OCI-LY7 (cell line): ENCODE results near the gene CNNM4. TPM values are rescaled to one million over a fixed set of nuclear protein-coding genes. Genes with fewer than 3 reads are reported as not detected.

ENCODE experiments used
- BruUV-seq: library from RNA; stranded (reverse); fragments of 400-500 nt; replicated peaks from 2 replicates; lab custom pipeline; 2021; lab: Mats Ljungman, UMichigan
- CTCF ChIA-PET: fragments of 300-600 bp; sonication (Branson Sonifier 250); formaldehyde crosslinking; loops from one replicate; lab custom pipeline; 2022; ENCODE audit warnings: antibody characterized with exemption; ENCODE audit not compliant: unreplicated experiment; lab: Charles Lee
- POLR2A ChIA-PET: fragments of 300-600 bp; sonication (Branson Sonifier 250); formaldehyde crosslinking; loops from one replicate; lab custom pipeline; 2022; ENCODE audit warnings: antibody characterized with exemption; lab: Charles Lee
- DNase-seq: peaks from one replicate; pipeline ENCODE4 v3.0.0-alpha.2; 2015; ENCODE audit warnings: low spot score
- H2AFZ ChIP-seq: fragments of 200-600 bp; sonication (generic), shearing (Covaris generic); 2 replicates; pipeline ENCODE4 v1.6.1; 2014; ENCODE audit warnings: mild to moderate bottlenecking, antibody characterized with exemption, low read length, moderate library complexity
- H3K27ac ChIP-seq: fragments of 200-600 bp; sonication (generic); 2 replicates; pipeline ENCODE4 v1.5.1; 2014; ENCODE audit warnings: mixed run types, low read depth, mild to moderate bottlenecking, moderate library complexity, low read length, inconsistent platforms; ENCODE audit not compliant: poor library complexity, severe bottlenecking
- H3K36me3 ChIP-seq: fragments of 200-600 bp; sonication (generic); 2 replicates; pipeline ENCODE4 v1.6.1; 2014; ENCODE audit warnings: mild to moderate bottlenecking, antibody characterized with exemption, low read length, moderate library complexity, mixed read lengths; ENCODE audit not compliant: insufficient read depth
- H3K4me1 ChIP-seq: fragments of 200-600 bp; sonication (generic); 2 replicates; pipeline ENCODE4 v1.5.1; 2014; ENCODE audit warnings: mild to moderate bottlenecking, low read length; ENCODE audit not compliant: insufficient read depth, poor library complexity, severe bottlenecking
- H3K4me2 ChIP-seq: fragments of 200-600 bp; sonication (generic); 2 replicates; pipeline ENCODE4 v1.6.1; 2014; ENCODE audit warnings: mild to moderate bottlenecking, low read length
- H3K4me3 ChIP-seq: fragments of 200-600 bp; sonication (generic); 2 replicates; pipeline ENCODE4 v1.5.1; 2014; ENCODE audit warnings: mild to moderate bottlenecking, low read depth, low read length; ENCODE audit not compliant: poor library complexity, severe bottlenecking
- H3K79me2 ChIP-seq: fragments of 200-600 bp; sonication (generic); 2 replicates; pipeline ENCODE4 v1.6.1; 2016; ENCODE audit warnings: low read depth, mild to moderate bottlenecking, low read length, moderate library complexity, mixed read lengths; ENCODE audit not compliant: insufficient read depth
- H3K9me2 ChIP-seq: fragments of 200-600 bp; sonication (generic); 2 replicates; pipeline ENCODE4 v1.6.1; 2016; ENCODE audit warnings: mild to moderate bottlenecking, low read length, mixed read lengths; ENCODE audit not compliant: insufficient read depth
- H3K9me3 ChIP-seq: fragments of 200-600 bp; sonication (generic); 2 replicates; pipeline ENCODE4 v1.6.1; 2014; ENCODE audit warnings: mild to moderate bottlenecking, mixed run types, low read length, mixed read lengths
- H4K20me1 ChIP-seq: fragments of 200-600 bp; sonication (generic); 2 replicates; pipeline ENCODE4 v1.6.1; 2014; ENCODE audit warnings: mild to moderate bottlenecking, antibody characterized with exemption, low read length, moderate library complexity, mixed read lengths; ENCODE audit not compliant: insufficient read depth
- EZH2phosphoT487 ChIP-seq: fragments of 200-600 bp; sonication (generic); IDR thresholded peaks from 2 replicates; pipeline ENCODE4 v1.6.1; 2018; ENCODE audit warnings: low read depth, borderline replicate concordance, mild to moderate bottlenecking, mixed run types, antibody characterized with exemption, low read length, moderate library complexity, mixed read lengths
- intact Hi-C: fragments of 100-400 bp; cut with micrococcal nuclease; formaldehyde crosslinking; loops from one replicate; pipeline ENCODE4 v1.10.0; 2022; ENCODE audit not compliant: unreplicated experiment
- total RNA-seq, 2 experiments: library from RNA; depleted of rRNA in 1 of 2; stranded (reverse); fragments of >200 nt in 1 of 2; shearing (Covaris generic) in 1 of 2; gene quantifications; 2 replicates each; pipeline ENCODE4 v1.2.3, GENCODE V29; 2014 to 2022
- TF ChIP-seq, protein P1 (sequence below): fragments of 200-600 bp; sonication (generic); conservative IDR thresholded peaks from 2 replicates; pipeline ENCODE4 v1.5.1; 2014; ENCODE audit warnings: mild to moderate bottlenecking, antibody characterized with exemption, low read length, moderate library complexity, mixed read lengths

CNNM4 gene
- total RNA-seq, 2 experiments from 2014 or later = 5.1 to 6.4 TPM

DNA sequence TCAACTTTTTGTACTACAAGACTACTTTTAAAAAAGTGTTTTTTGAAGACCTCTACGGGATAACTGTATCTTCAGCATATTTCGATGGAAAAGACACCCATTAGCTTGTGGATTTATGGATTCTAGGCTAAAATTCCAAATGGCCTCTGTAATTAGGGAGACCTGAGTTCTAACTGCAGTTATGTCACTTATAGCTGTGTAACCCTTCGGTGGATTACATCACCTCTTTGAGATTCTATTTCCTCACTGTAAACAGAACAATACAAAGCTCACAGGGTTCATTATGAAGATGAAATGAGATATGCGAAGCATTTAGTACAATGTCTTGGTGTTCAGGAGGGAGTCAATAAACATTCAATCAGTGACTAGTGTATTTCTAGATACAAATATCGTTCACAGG is 45.0 kb upstream of the CNNM4 start:
- Histone ChIP-seq H3K9me2 (no peaks in the 10 kb centered on the region), H3K9me3 (no peaks in the 10 kb centered on the region), H4K20me1 (no peaks in the 10 kb centered on the region), H3K4me1 (no peaks in the 10 kb centered on the region), H2AFZ (no peak overlapping the region), H3K4me3 (no peak overlapping the region), H3K4me2 (no peak overlapping the region), H3K27ac (no peak overlapping the region), H3K79me2 (no peaks in the 10 kb centered on the region), H3K36me3 (peaks cover 31% of the 10 kb centered on the region)
- DNase-seq = no peak
- CTCF ChIA-PET = no interaction called here
- BruUV-seq = no TSS peak
- POLR2A ChIA-PET = no interaction called here
- TF ChIP-seq, protein P1, sequence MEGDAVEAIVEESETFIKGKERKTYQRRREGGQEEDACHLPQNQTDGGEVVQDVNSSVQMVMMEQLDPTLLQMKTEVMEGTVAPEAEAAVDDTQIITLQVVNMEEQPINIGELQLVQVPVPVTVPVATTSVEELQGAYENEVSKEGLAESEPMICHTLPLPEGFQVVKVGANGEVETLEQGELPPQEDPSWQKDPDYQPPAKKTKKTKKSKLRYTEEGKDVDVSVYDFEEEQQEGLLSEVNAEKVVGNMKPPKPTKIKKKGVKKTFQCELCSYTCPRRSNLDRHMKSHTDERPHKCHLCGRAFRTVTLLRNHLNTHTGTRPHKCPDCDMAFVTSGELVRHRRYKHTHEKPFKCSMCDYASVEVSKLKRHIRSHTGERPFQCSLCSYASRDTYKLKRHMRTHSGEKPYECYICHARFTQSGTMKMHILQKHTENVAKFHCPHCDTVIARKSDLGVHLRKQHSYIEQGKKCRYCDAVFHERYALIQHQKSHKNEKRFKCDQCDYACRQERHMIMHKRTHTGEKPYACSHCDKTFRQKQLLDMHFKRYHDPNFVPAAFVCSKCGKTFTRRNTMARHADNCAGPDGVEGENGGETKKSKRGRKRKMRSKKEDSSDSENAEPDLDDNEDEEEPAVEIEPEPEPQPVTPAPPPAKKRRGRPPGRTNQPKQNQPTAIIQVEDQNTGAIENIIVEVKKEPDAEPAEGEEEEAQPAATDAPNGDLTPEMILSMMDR = no peak
- no peak for TF ChIP-seq EZH2phosphoT487
- intact Hi-C loops = no loop called here

DNA sequence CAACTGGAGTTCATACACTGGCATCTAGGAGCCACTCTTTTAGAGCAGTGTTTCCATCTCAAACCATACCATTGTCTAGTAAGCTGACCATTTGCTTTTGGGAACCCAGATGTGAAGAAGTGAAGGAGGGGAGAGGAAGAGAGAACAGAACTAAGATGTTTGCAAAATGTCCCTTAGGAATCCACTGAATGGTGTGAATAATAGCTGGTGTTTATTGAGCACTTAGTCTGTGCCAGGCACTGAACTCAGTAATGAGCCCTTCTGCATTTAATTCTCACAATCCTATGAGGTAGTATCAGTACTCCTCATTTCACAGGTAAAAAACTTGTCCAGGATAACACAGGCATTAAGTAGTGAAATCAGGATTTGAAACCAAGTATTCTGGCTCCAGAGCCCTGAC is 44.3 kb upstream of the CNNM4 start:
- no TSS peak for BruUV-seq
- H3K9me3 ChIP-seq = no peaks in the 10 kb centered on the region
- peaks cover 23% of the 10 kb centered on the region for H3K36me3 ChIP-seq
- no peaks in the 10 kb centered on the region for H3K9me2 ChIP-seq
- H3K79me2 ChIP-seq = no peaks in the 10 kb centered on the region
- POLR2A ChIA-PET = no interaction called here
- no peak overlapping the region for H3K4me2 ChIP-seq
- no peak overlapping the region for H3K27ac ChIP-seq
- DNase-seq = no peak
- H2AFZ ChIP-seq = no peak overlapping the region
- H4K20me1 ChIP-seq = no peaks in the 10 kb centered on the region
- intact Hi-C loops = no loop called here
- H3K4me1 ChIP-seq = no peaks in the 10 kb centered on the region
- H3K4me3 ChIP-seq = no peak overlapping the region
- TF ChIP-seq EZH2phosphoT487 = no peak
- TF ChIP-seq, protein P1 = no peak
- CTCF ChIA-PET = no interaction called here

DNA sequence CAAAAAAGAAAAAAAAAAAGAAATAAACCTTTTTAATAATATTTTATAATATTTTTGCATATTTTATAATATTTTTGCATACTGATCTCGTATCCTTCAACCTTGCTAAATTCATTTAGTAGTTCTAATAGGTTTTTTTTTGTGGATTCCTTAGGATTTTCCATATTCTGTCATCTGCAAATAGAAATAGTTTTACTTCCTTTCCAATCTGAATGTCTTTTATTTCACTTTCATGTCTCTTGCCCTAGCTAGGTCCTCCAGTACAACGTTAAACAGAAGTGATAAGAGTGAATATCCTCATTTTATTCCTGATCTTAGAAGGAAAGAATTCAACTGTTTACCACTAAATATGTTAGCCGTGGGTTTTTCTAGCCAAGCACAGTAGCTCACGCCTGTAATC is 34.6 kb upstream of the CNNM4 start:
- DNase-seq = no peak
- Histone ChIP-seq H3K4me1 (no peaks in the 10 kb centered on the region), H3K4me3 (no peak overlapping the region), H3K4me2 (no peak overlapping the region), H3K36me3 (peaks cover 55% of the 10 kb centered on the region), H3K79me2 (no peaks in the 10 kb centered on the region), H3K9me3 (no peaks in the 10 kb centered on the region), H3K27ac (no peak overlapping the region), H2AFZ (no peak overlapping the region), H4K20me1 (no peaks in the 10 kb centered on the region), H3K9me2 (no peaks in the 10 kb centered on the region)
- intact Hi-C loops = no loop called here
- BruUV-seq = no TSS peak
- ChIA-PET CTCF (no interaction called here), POLR2A (no interaction called here)
- TF ChIP-seq, protein P1 = no peak
- no peak for TF ChIP-seq EZH2phosphoT487
